ENCODE measurements around the gene CAST. TPM values are rescaled to one million over a fixed set of nuclear protein-coding genes. Genes with fewer than 3 reads are reported as not detected.

CAST gene
- total RNA-seq, 1 donor from 2014 or later = 260 TPM

GRCh38 chr5:96619946-96620345, 42.2 kb upstream of the CAST start:
- no peak for DNase-seq
- Histone ChIP-seq H3K4me1 (peaks cover 1% of the 10 kb centered on the region), H3K27ac (no peak overlapping the region), H3K36me3 (no peaks in the 10 kb centered on the region), H3K9me3 (no peaks in the 10 kb centered on the region), H3K4me3 (no peak overlapping the region), H3K27me3 (no peaks in the 10 kb centered on the region)
- ATAC-seq = no peak
- intact Hi-C loops (cut with DNase I) = loop anchor here (10.0 kb wide), 1 partner anchor 65 kb away; no protein-coding TSS in a partner anchor
- no peak for TF ChIP-seq CTCF (IDR thresholded peaks at IDR 0.05)

GRCh38 chr5:96624596-96624995, 37.6 kb upstream of the CAST start:
- H3K4me3 ChIP-seq = no peak overlapping the region
- DNase-seq (no peak), ATAC-seq (no peak)
- H3K9me3 ChIP-seq = no peaks in the 10 kb centered on the region
- H3K36me3 ChIP-seq = no peaks in the 10 kb centered on the region
- H3K27me3 ChIP-seq = no peaks in the 10 kb centered on the region
- intact Hi-C loops (cut with DNase I) = no loop called here
- no peak for TF ChIP-seq CTCF (IDR thresholded peaks at IDR 0.05)
- no peak overlapping the region for H3K27ac ChIP-seq
- H3K4me1 ChIP-seq = peaks cover 5% of the 10 kb centered on the region

- no peak for ATAC-seq
- DNase-seq = no peak
- Histone ChIP-seq H3K27me3 (no peaks in the 10 kb centered on the region), H3K4me3 (no peak overlapping the region), H3K9me3 (no peaks in the 10 kb centered on the region), H3K27ac (no peak overlapping the region), H3K36me3 (no peaks in the 10 kb centered on the region), H3K4me1 (peaks cover 11% of the 10 kb centered on the region)
- TF ChIP-seq CTCF (IDR thresholded peaks at IDR 0.05) = no peak
- intact Hi-C loops (cut with DNase I) = no loop called here
Observed at GRCh38 chr5:96625365-96625764, 36.8 kb upstream of the CAST start.

- ATAC-seq = peak; percentile 49
- no peaks in the 10 kb centered on the region for H3K27me3 ChIP-seq
- H3K9me3 ChIP-seq = no peaks in the 10 kb centered on the region
- no peaks in the 10 kb centered on the region for H3K36me3 ChIP-seq
- intact Hi-C loops (cut with DNase I) = no loop called here
- TF ChIP-seq CTCF (IDR thresholded peaks at IDR 0.05) = no peak
- no peak overlapping the region for H3K4me3 ChIP-seq
- DNase-seq = no peak
- H3K27ac ChIP-seq = no peak overlapping the region
- H3K4me1 ChIP-seq = peaks cover 12% of the 10 kb centered on the region
Observed at GRCh38 chr5:96626956-96627355, 35.2 kb upstream of the CAST start.

- Histone ChIP-seq H3K4me1 (peaks cover 12% of the 10 kb centered on the region), H3K36me3 (no peaks in the 10 kb centered on the region), H3K4me3 (peak overlapping the region; percentile 25), H3K9me3 (no peaks in the 10 kb centered on the region), H3K27ac (peak overlapping the region; percentile 52), H3K27me3 (no peaks in the 10 kb centered on the region)
- intact Hi-C loops (cut with DNase I) = no loop called here
- ATAC-seq (peak; percentile 63), DNase-seq (no peak)
- TF ChIP-seq CTCF (IDR thresholded peaks at IDR 0.05) = no peak
Observed at GRCh38 chr5:96627792-96628398, 34.3 kb upstream of the CAST start.

GRCh38 chr5:96628406-96628805, 33.8 kb upstream of the CAST start:
- Histone ChIP-seq H3K4me1 (peaks cover 12% of the 10 kb centered on the region), H3K27ac (no peak overlapping the region), H3K9me3 (no peaks in the 10 kb centered on the region), H3K36me3 (no peaks in the 10 kb centered on the region), H3K27me3 (no peaks in the 10 kb centered on the region), H3K4me3 (no peak overlapping the region)
- DNase-seq (no peak), ATAC-seq (no peak)
- intact Hi-C loops (cut with DNase I) = no loop called here
- no peak for TF ChIP-seq CTCF (IDR thresholded peaks at IDR 0.05)
